ENCODE results near the gene THSD1. TPM values are rescaled to one million over a fixed set of nuclear protein-coding genes. Genes with fewer than 3 reads are reported as not detected.
A peak's percentile ranks its signal among the peaks of the same experiment; 100 is the strongest.
"Not testable (repeated sequence)": the region's sequence is repeated elsewhere in the genome, so short reads cannot be mapped to it uniquely, and the experiment has no call there.

The THSD1 gene
- total RNA-seq, 1 donor from 2014 or later: 0.39 TPM

- H3K27ac Mint-ChIP-seq: no peak overlapping the region
Measured at GRCh38 chr13:52447354-52447753, 41.4 kb upstream of the THSD1 start.

DNA sequence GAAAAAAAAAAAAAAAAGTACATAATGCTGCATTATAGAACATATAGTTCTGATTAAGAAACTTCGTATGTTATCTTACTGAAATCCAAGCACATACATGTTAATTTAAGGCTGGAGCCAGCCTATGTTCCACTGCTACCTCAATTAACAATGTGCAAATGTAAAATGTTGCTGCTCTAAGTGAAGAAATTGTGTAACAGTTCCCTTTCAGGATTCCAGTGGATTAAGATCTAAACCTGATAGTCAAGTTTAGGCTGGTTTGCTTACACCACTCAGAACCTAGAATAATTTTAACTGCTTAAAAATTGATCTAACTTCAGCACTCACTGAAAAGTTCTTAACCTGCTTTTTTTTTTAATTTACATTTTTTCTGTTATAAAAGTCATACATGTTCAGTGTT, 40.3 kb upstream of the THSD1 start:
- DNase-seq (ENCODE audit: low spot score): no peak
- Mint-ChIP-seq H3K27me3 (ENCODE audit: low read depth) (no peaks in the 10 kb centered on the region), H3K36me3 (ENCODE audit: low read depth) (peaks cover 30% of the 10 kb centered on the region), H3K27ac (no peak overlapping the region), H3K9me3 (no peaks in the 10 kb centered on the region), H3K4me3 (ENCODE audit: low read depth) (no peak overlapping the region), H3K4me1 (ENCODE audit: low read depth) (peaks cover 24% of the 10 kb centered on the region)
- intact Hi-C loops (cut with micrococcal nuclease): loop anchor here (5.0 kb wide), 1 partner anchor 34 kb away; no protein-coding TSS in a partner anchor

More at GRCh38 chr13:52447354-52447753, 41.4 kb upstream of the THSD1 start:
- Mint-ChIP-seq H3K4me3 (ENCODE audit: low read depth) (no peak overlapping the region), H3K27me3 (ENCODE audit: low read depth) (no peaks in the 10 kb centered on the region), H3K9me3 (no peaks in the 10 kb centered on the region), H3K36me3 (ENCODE audit: low read depth) (peaks cover 24% of the 10 kb centered on the region), H3K4me1 (ENCODE audit: low read depth) (peaks cover 24% of the 10 kb centered on the region)
- DNase-seq (ENCODE audit: low spot score): no peak
- intact Hi-C loops (cut with micrococcal nuclease): loop anchor here (5.0 kb wide), 1 partner anchor 35 kb away; no protein-coding TSS in a partner anchor

GRCh38 chr13:52432456-52432855, 26.5 kb upstream of the THSD1 start:
- Mint-ChIP-seq H3K27ac (no peak overlapping the region), H3K9me3 (no peaks in the 10 kb centered on the region), H3K36me3 (ENCODE audit: low read depth) (peaks cover 66% of the 10 kb centered on the region), H3K4me3 (ENCODE audit: low read depth) (no peak overlapping the region), H3K4me1 (ENCODE audit: low read depth) (peaks cover 4% of the 10 kb centered on the region), H3K27me3 (ENCODE audit: low read depth) (no peaks in the 10 kb centered on the region)
- intact Hi-C loops (cut with micrococcal nuclease): no loop called here
- no peak for DNase-seq (ENCODE audit: low spot score)

DNA sequence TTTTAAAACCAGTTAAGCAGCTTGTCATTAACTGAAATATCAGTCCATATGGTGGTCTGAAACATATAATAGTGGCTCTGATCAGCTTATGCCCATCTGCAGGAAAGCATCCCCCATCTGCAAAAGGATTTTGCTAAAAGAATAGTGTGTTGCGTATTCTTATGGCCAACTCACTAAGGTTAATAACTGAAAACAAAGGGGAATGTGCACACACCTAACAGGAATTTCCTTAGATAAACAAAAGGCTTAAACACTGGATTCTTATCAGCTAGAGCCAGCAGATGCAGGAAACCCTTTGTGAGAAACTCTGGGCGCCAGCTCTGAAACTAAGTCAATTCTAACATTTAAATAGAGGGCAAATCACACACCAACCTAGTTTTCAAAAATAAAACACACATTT, 22.3 kb upstream of the THSD1 start:
- Mint-ChIP-seq H3K27me3 (ENCODE audit: low read depth) (no peaks in the 10 kb centered on the region), H3K27ac (no peak overlapping the region), H3K36me3 (ENCODE audit: low read depth) (peaks cover 51% of the 10 kb centered on the region), H3K9me3 (no peaks in the 10 kb centered on the region), H3K4me1 (ENCODE audit: low read depth) (no peaks in the 10 kb centered on the region), H3K4me3 (ENCODE audit: low read depth) (no peak overlapping the region)
- DNase-seq (ENCODE audit: low spot score): no peak
- intact Hi-C loops (cut with micrococcal nuclease): no loop called here

- Mint-ChIP-seq H3K27ac (no peak overlapping the region), H3K9me3 (no peaks in the 10 kb centered on the region), H3K4me3 (ENCODE audit: low read depth) (no peak overlapping the region), H3K36me3 (ENCODE audit: low read depth) (peaks cover 61% of the 10 kb centered on the region), H3K27me3 (ENCODE audit: low read depth) (no peaks in the 10 kb centered on the region), H3K4me1 (ENCODE audit: low read depth) (peaks cover 2% of the 10 kb centered on the region)
- intact Hi-C loops (cut with micrococcal nuclease): no loop called here
- DNase-seq (ENCODE audit: low spot score): no peak
Measured at GRCh38 chr13:52421216-52421615, 15.2 kb upstream of the THSD1 start.

DNA sequence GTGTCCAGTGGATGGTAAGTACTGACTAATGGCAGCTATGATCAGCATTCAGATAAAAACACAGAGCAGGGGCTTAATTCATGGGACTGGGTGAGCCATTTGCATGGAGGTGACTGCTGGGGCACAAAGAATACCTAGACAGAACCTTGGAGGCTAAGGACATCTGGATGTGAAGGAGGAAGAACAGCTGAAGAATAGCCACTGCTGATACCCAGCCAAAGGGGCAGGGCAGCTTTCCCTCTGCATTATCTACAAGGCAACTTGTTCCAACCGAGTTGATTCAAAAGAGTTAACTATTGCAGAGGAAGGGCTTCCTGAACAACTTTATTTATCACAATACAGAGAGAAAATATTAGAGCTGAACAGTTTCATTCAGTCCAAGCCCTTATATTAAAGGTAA, 13.1 kb upstream of the THSD1 start:
- peaks cover 4% of the 10 kb centered on the region for H3K4me1 Mint-ChIP-seq (ENCODE audit: low read depth)
- no peak overlapping the region for H3K27ac Mint-ChIP-seq
- DNase-seq (ENCODE audit: low spot score): no peak
- H3K36me3 Mint-ChIP-seq (ENCODE audit: low read depth): peaks cover 66% of the 10 kb centered on the region
- H3K27me3 Mint-ChIP-seq (ENCODE audit: low read depth): no peaks in the 10 kb centered on the region
- no peak overlapping the region for H3K4me3 Mint-ChIP-seq (ENCODE audit: low read depth)
- intact Hi-C loops (cut with micrococcal nuclease): no loop called here
- H3K9me3 Mint-ChIP-seq: no peaks in the 10 kb centered on the region

DNA sequence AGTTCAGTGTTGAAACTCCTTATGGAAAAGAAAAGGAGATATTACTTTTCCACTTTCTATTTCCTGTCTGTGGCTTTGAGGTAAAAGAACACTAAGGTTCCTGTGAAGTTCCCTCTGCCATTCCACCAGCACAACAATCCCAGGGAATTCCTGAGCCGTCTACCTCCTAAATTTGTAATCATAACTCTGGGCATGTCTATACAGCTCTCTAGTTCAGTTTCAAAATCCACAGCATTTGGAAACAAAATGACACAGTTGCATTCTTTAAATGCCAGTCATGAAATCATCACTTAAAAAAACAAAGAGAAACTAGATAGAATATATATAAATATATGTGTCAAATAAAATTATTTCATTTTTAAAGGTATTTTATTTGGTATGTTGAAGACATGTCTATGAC, 9.0 kb upstream of the THSD1 start:
- no peak overlapping the region for H3K27ac Mint-ChIP-seq
- H3K9me3 Mint-ChIP-seq: no peaks in the 10 kb centered on the region
- H3K4me3 Mint-ChIP-seq (ENCODE audit: low read depth): no peak overlapping the region
- H3K36me3 Mint-ChIP-seq (ENCODE audit: low read depth): peaks cover 61% of the 10 kb centered on the region
- intact Hi-C loops (cut with micrococcal nuclease): loop anchor here (5.0 kb wide), 1 partner anchor 32 kb away; no protein-coding TSS in a partner anchor
- H3K27me3 Mint-ChIP-seq (ENCODE audit: low read depth): no peaks in the 10 kb centered on the region
- no peak for DNase-seq (ENCODE audit: low spot score)
- peaks cover 4% of the 10 kb centered on the region for H3K4me1 Mint-ChIP-seq (ENCODE audit: low read depth)

- H3K27ac Mint-ChIP-seq: no peak overlapping the region
- no peaks in the 10 kb centered on the region for H3K27me3 Mint-ChIP-seq (ENCODE audit: low read depth)
- H3K9me3 Mint-ChIP-seq: no peaks in the 10 kb centered on the region
- H3K36me3 Mint-ChIP-seq (ENCODE audit: low read depth): peaks cover 54% of the 10 kb centered on the region
- intact Hi-C loops (cut with micrococcal nuclease): loop anchor here (5.0 kb wide), 1 partner anchor 33 kb away; no protein-coding TSS in a partner anchor
- no peak for DNase-seq (ENCODE audit: low spot score)
- peaks cover 4% of the 10 kb centered on the region for H3K4me1 Mint-ChIP-seq (ENCODE audit: low read depth)
- no peak overlapping the region for H3K4me3 Mint-ChIP-seq (ENCODE audit: low read depth)
Measured at GRCh38 chr13:52414051-52414450, 8.1 kb upstream of the THSD1 start.

DNA sequence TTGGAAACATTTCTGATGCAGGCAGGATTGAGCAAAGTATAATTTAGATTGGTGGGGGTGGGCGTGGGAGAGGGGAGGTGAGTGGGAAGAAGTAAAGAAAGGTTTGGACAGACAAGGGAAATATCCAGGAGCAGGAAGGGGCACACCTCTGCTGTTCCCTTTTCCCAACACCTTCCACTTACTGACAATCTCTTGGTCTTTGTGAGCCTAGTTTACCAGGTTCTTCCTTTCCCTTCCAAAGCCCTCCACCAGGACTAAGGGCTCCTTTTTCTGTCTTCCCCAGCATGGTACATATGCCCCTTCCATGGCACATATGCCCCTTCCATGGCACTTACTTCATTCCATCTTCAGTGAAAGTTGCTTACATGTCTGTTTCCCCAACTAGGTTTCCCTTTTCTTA, 6.2 kb upstream of the THSD1 start:
- Mint-ChIP-seq H3K27me3 (ENCODE audit: low read depth) (no peaks in the 10 kb centered on the region), H3K9me3 (no peaks in the 10 kb centered on the region), H3K4me1 (ENCODE audit: low read depth) (peaks cover 4% of the 10 kb centered on the region), H3K27ac (peak overlapping the region; percentile 51), H3K36me3 (ENCODE audit: low read depth) (peaks cover 42% of the 10 kb centered on the region), H3K4me3 (ENCODE audit: low read depth) (no peak overlapping the region)
- intact Hi-C loops (cut with micrococcal nuclease): loop anchor here (5.0 kb wide), 1 partner anchor 35 kb away; no protein-coding TSS in a partner anchor
- no peak for DNase-seq (ENCODE audit: low spot score)

DNA sequence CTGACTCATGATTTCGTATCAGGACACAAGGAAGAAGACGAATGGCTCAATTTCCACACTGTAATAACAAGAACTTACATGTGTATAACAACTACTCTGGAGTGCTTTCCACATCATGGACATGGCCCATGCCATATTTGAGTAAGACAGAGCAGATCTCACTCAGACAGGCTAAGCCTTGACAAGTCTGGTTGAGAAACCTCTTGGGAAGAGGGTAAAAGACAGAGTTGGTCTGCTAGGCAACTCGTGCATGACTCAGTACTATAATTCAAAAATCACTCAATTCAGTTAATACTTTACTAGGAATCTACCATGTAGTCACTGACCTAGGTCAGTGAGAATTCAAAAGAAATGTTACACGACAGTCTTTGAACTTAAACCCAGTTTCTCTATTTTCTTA, 5.7 kb upstream of the THSD1 start:
- intact Hi-C loops (cut with micrococcal nuclease): loop anchor here (5.0 kb wide), 1 partner anchor 36 kb away; no protein-coding TSS in a partner anchor
- peak overlapping the region; percentile 51 for H3K27ac Mint-ChIP-seq
- H3K27me3 Mint-ChIP-seq (ENCODE audit: low read depth): no peaks in the 10 kb centered on the region
- no peak overlapping the region for H3K4me3 Mint-ChIP-seq (ENCODE audit: low read depth)
- H3K36me3 Mint-ChIP-seq (ENCODE audit: low read depth): peaks cover 38% of the 10 kb centered on the region
- H3K9me3 Mint-ChIP-seq: no peaks in the 10 kb centered on the region
- peaks cover 4% of the 10 kb centered on the region for H3K4me1 Mint-ChIP-seq (ENCODE audit: low read depth)
- no peak for DNase-seq (ENCODE audit: low spot score)

DNA sequence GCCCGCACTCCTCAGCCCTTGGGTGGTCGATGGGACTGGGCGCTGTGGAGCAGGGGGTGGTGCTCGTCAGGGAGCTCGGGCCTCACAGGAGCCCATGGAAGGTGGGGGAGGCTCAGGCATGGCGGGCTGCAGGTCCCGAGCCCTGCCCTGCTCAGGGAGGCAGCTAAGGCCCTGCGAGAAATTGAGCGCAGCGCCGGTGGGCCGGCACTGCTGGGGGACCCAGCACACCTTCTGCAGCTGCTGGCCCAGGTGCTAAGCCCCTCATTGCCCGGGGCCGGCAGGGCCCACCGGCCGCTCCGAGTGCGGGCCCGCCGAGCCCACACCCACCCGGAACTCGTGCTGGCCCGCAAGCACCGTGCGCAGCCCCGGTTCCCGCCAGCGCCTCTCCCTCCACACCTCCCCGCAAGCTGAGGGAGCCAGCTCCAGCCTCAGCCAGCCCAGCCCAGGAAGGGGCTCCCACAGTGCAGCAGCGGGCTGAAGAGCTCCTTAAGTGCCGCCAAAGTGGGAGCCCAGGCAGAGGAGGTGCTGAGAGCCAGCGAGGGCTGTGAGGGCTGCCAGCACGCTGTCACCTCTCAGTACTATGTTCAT, 2.2 kb upstream of the THSD1 start:
- intact Hi-C loops (cut with micrococcal nuclease); H3K27ac Mint-ChIP-seq; H3K9me3 Mint-ChIP-seq; H3K4me3 Mint-ChIP-seq (ENCODE audit: low read depth); DNase-seq (ENCODE audit: low spot score): not testable (repeated sequence)
- peaks cover 12% of the 10 kb centered on the region for H3K36me3 Mint-ChIP-seq (ENCODE audit: low read depth)
- H3K4me1 Mint-ChIP-seq (ENCODE audit: low read depth): peaks cover 17% of the 10 kb centered on the region
- H3K27me3 Mint-ChIP-seq (ENCODE audit: low read depth): peaks cover 15% of the 10 kb centered on the region

DNA sequence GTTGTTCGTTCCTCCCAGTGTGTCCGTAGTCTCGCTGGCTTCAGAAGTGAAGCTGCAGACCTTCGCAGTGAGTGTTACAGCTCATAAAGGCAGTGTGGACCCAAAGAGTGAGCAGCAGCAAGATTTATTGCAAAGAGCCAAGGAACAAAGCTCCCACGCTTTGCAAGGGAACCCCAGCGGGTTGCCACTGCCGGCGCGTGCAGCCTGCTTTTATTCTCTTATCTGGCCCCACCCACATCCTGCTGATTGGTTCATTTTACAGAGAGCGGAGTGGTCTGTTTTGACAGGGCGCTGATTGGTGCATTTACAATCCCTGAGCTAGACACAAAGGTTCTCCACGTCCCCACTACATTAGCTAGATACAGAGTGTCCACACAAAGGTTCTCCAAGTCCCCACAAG, 1.5 kb upstream of the THSD1 start:
- Mint-ChIP-seq H3K27me3 (ENCODE audit: low read depth) (peaks cover 21% of the 10 kb centered on the region), H3K36me3 (ENCODE audit: low read depth) (peaks cover 12% of the 10 kb centered on the region), H3K4me1 (ENCODE audit: low read depth) (peaks cover 17% of the 10 kb centered on the region)
- intact Hi-C loops (cut with micrococcal nuclease); H3K9me3 Mint-ChIP-seq; H3K27ac Mint-ChIP-seq; DNase-seq (ENCODE audit: low spot score); H3K4me3 Mint-ChIP-seq (ENCODE audit: low read depth): not testable (repeated sequence)

- peaks cover 6% of the 10 kb centered on the region for H3K36me3 Mint-ChIP-seq (ENCODE audit: low read depth)
- H3K27ac Mint-ChIP-seq: no peak overlapping the region
- intact Hi-C loops (cut with micrococcal nuclease): no loop called here
- peaks cover 25% of the 10 kb centered on the region for H3K27me3 Mint-ChIP-seq (ENCODE audit: low read depth)
- no peaks in the 10 kb centered on the region for H3K9me3 Mint-ChIP-seq
- no peak for DNase-seq (ENCODE audit: low spot score)
- peaks cover 14% of the 10 kb centered on the region for H3K4me1 Mint-ChIP-seq (ENCODE audit: low read depth)
- H3K4me3 Mint-ChIP-seq (ENCODE audit: low read depth): peak overlapping the region; percentile 30
Measured at GRCh38 chr13:52406629-52407028, 657 bp upstream of the THSD1 start.
